Mucosa of descending colon (tissue), 3 donors: ENCODE results near the gene RPP40. TPM values are rescaled to one million over a fixed set of nuclear protein-coding genes. Genes with fewer than 3 reads are reported as not detected.

Experiments
- ATAC-seq: fragments of 200-7000 bp; cut with Tn5 transposase; one replicate; pipeline ENCODE4 v1.9.1; 2020; ENCODE audit warnings: mild to moderate bottlenecking, moderate library complexity
- DNase-seq, 3 donors: peaks; one replicate each; pipeline ENCODE4 v3.0.0-alpha.2; 2020
- H3K36me3 ChIP-seq: fragments of 200-600 bp; one replicate; pipeline ENCODE4 v1.8.0; 2021; ENCODE audit warnings: low read depth, mild to moderate bottlenecking
- H3K4me1 ChIP-seq: fragments of 200-600 bp; one replicate; pipeline ENCODE4 v1.8.0; 2021; ENCODE audit warnings: low read depth, mild to moderate bottlenecking
- H3K4me3 ChIP-seq: fragments of 200-600 bp; one replicate; pipeline ENCODE4 v1.8.0; 2021; ENCODE audit warnings: mild to moderate bottlenecking
- H3K9me3 ChIP-seq: fragments of 200-600 bp; one replicate; pipeline ENCODE4 v1.8.0; 2021; ENCODE audit warnings: mild to moderate bottlenecking
- intact Hi-C, 2 donors: fragments of 100-400 bp; cut with DNase I in 1 of 2; cut with micrococcal nuclease in 1 of 2; formaldehyde crosslinking; loops; one replicate each; pipeline versions ENCODE4 v1.11.0 to v1.11.1; 2022; cut with DNase I, micrococcal nuclease
- total RNA-seq, 3 donors: library from RNA; stranded (reverse); fragmentation: NEBNext Ultra II Directional in 2 of 3; extraction: Animal tissue kit (Norgen Biotek cat#: 25700) in 2 of 3; gene quantifications; one replicate each; pipeline versions ENCODE4 v1.2.1 to v1.2.4, GENCODE V29; 2021 to 2023
- TF ChIP-seq, protein P1 (sequence below): fragments of 200-600 bp; IDR thresholded peaks from one replicate; pipeline ENCODE4 v1.8.0; 2022; ENCODE audit warnings: antibody characterized with exemption, mild to moderate bottlenecking
- donor health status: DM: no; HTN: no; CAD: no; lungs with moderate emphysema.
- donor health status: DM: no; HTN: no; CAD: no.
- donor health status: DM: no; HTN: yes; CAD: no.

RPP40 gene
- total RNA-seq, 3 donors from 2014 or later, result 3.4 to 5.6 (median 4.1) TPM

DNA sequence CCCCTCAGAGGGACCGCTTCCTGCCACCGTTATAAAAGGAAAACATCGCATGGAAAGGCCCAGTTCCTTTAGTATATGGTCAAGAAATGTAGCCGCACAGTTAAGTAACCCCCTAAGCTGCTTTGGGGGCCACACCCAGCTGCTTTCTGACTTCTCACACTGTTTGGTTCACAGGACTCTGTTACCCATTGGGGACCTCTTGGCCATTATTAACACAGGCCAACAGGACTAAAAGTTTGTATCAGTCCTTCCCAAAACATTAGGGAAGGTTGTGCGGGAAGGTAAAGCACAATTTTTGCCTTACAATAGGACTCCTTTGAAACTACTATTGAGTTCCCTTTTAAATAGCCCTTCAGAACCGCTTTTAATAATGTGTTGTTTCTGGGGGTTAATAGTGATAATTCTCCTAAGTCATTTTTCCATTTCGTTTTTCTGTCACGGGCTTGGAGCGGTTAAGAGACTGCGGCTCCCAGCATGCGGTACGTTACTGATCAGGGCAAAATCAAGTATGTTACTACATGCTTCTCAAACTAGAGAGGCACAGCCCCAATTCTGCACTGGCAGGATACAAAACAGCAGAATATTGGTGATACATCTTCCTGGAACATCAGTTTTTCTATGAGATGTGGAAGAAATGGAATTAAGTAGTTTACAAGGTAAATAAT, 668 bp upstream of the RPP40 start:
- H3K4me3 ChIP-seq, result no peak overlapping the region
- no peak for DNase-seq
- TF ChIP-seq, protein P1, sequence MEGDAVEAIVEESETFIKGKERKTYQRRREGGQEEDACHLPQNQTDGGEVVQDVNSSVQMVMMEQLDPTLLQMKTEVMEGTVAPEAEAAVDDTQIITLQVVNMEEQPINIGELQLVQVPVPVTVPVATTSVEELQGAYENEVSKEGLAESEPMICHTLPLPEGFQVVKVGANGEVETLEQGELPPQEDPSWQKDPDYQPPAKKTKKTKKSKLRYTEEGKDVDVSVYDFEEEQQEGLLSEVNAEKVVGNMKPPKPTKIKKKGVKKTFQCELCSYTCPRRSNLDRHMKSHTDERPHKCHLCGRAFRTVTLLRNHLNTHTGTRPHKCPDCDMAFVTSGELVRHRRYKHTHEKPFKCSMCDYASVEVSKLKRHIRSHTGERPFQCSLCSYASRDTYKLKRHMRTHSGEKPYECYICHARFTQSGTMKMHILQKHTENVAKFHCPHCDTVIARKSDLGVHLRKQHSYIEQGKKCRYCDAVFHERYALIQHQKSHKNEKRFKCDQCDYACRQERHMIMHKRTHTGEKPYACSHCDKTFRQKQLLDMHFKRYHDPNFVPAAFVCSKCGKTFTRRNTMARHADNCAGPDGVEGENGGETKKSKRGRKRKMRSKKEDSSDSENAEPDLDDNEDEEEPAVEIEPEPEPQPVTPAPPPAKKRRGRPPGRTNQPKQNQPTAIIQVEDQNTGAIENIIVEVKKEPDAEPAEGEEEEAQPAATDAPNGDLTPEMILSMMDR, result no peak
- no peak for ATAC-seq
- no peaks in the 10 kb centered on the region for H3K36me3 ChIP-seq
- H3K9me3 ChIP-seq, result no peaks in the 10 kb centered on the region
- intact Hi-C loops, result no loop called here
- H3K4me1 ChIP-seq, result no peaks in the 10 kb centered on the region

DNA sequence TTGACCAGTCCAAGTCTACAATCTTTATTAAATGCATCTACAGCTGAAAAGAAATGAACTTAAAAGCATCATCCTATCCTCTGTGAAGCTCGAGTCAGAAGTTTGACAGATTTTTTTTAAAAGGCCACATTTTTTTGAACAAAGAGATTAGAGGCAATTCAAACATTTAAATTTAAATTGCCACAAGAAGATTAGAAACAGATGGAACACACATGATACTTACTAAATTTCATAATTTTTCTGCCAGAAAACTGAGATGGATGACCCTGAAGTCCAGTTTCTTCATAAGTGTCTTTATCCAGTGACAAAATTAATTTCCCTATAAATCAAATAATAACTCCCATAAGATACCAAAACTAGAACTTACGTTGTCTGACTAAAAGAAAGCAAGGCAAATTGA, 4.3 kb downstream of the RPP40 start:
- H3K4me3 ChIP-seq, result no peak overlapping the region
- DNase-seq (no peak), ATAC-seq (no peak)
- no peaks in the 10 kb centered on the region for H3K9me3 ChIP-seq
- no peaks in the 10 kb centered on the region for H3K4me1 ChIP-seq
- intact Hi-C loops, result no loop called here
- no peaks in the 10 kb centered on the region for H3K36me3 ChIP-seq
- TF ChIP-seq, protein P1, result no peak

DNA sequence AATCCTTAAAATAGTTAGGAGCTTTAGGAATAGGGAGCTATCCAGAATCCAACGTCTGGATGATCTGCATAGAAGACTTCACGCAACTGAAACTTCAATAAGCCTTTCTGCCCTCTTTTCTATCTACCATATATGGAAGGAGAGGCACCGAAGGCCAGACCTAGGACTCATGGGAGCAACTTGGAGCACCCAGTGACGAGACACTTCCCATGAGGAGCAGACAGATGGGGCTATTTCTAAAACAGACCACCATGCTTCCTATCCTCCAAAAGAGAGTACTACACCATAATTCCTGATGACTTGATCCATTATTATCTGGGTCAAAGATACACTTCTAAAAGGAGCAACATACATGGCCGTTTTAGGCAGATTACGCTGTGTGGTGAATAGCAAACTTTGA, 6.0 kb downstream of the RPP40 start:
- no peaks in the 10 kb centered on the region for H3K9me3 ChIP-seq
- no peak overlapping the region for H3K4me3 ChIP-seq
- DNase-seq, result no peak
- intact Hi-C loops, result no loop called here
- H3K4me1 ChIP-seq, result no peaks in the 10 kb centered on the region
- no peaks in the 10 kb centered on the region for H3K36me3 ChIP-seq
- TF ChIP-seq, protein P1, result no peak
- ATAC-seq, result no peak

DNA sequence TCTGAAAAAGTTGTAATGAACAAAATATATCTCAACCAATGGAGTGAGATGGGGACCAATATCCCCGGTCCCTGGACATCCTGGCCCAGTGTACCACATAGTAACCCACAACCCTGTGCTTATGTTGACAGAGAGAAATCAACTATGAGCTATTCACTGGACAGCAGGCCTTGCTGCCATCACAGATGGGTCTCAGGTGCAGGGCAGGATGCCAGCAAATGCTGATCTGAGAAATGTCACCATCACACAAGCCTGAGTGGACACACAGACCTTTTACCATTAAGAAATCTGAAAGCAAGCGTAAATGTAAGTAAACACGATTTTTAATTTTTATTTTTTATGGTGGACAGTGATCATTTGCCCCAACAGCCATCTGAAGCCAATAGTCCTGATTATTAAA, 9.1 kb downstream of the RPP40 start:
- ATAC-seq, result no peak
- TF ChIP-seq, protein P1, result no peak

DNA sequence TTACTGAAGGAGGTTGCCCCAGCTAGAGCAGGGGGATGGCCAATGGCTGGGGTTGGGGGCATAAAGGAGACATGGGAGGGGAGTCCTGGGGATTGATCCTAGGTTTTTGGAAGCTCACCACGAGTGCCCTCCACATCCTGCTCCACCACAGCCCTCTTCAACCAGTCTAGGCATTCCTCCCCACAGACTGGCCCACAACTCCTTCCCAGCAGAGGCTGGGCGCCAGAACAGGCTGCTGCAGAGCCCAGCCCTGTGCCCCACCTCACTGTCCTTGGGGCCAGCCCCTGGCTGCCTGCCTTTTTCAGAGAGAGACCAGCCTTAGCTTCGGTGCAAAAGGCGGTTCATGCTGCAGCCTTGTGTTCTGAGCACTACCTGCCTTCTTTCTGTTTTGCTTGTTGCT, 16.4 kb downstream of the RPP40 start:
- TF ChIP-seq, protein P1, result no peak
- Histone ChIP-seq H3K4me1 (no peaks in the 10 kb centered on the region), H3K36me3 (no peaks in the 10 kb centered on the region), H3K4me3 (no peak overlapping the region), H3K9me3 (no peaks in the 10 kb centered on the region)
- intact Hi-C loops, result no loop called here
- DNase-seq, result peak in 1 of 3 donors; percentile 19
- ATAC-seq, result no peak

More for the DNA sequence above, 9.1 kb downstream of the RPP40 start:
- Histone ChIP-seq H3K9me3 (no peaks in the 10 kb centered on the region), H3K4me3 (no peak overlapping the region), H3K4me1 (no peaks in the 10 kb centered on the region), H3K36me3 (no peaks in the 10 kb centered on the region)
- DNase-seq, result no peak
- intact Hi-C loops, result no loop called here

DNA sequence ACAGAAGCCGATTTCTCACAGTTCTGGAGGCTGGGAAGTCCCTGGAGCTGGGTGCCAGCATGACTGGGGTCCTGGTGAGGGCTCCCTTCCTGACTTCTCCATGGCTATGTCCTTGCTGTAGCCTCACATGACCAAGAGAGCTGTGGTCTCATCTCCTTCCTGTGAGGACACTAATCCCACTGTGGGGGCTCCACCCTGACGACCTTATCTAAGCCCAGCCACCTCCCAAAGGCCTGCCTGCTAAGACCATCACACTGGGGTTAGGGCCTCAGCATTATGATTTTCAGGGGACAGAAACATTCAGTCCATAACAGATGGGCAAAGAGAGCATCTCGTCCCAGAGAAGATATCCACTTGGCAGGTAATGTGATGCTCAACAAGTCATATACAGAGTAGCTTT, 16.8 kb downstream of the RPP40 start:
- Histone ChIP-seq H3K9me3 (no peaks in the 10 kb centered on the region), H3K4me1 (no peaks in the 10 kb centered on the region), H3K4me3 (no peak overlapping the region), H3K36me3 (no peaks in the 10 kb centered on the region)
- TF ChIP-seq, protein P1, result no peak
- DNase-seq (no peak), ATAC-seq (no peak)
- intact Hi-C loops, result no loop called here
